Esophagus mucosa (tissue), 1 donor: ENCODE measurements around the gene MRPL33. TPM values are rescaled to one million over a fixed set of nuclear protein-coding genes. Genes with fewer than 3 reads are reported as not detected.

ENCODE experiments used
- ATAC-seq: fragments of 200-7000 bp; cut with Tn5 transposase; one replicate; pipeline ENCODE4 v1.9.1; 2020
- total RNA-seq: library from RNA; stranded (reverse); gene quantifications from one replicate; pipeline ENCODE4 v1.2.4, GENCODE V29; 2023
- donor health status: DM: yes; HTN: yes; CAD: no.

The MRPL33 gene
- total RNA-seq, 1 donor from 2014 or later = 37.3 TPM

- ATAC-seq = no peak
These were observed 38.9 kb downstream of the MRPL33 start for GRCh38 chr2:27810455-27810854.

GRCh38 chr2:27811768-27812167 is 40.2 kb downstream of the MRPL33 start:
- no peak for ATAC-seq

GRCh38 chr2:27814758-27815157 is 43.2 kb downstream of the MRPL33 start:
- ATAC-seq = no peak

GRCh38 chr2:27815860-27816438 is 44.4 kb downstream of the MRPL33 start:
- no peak for ATAC-seq

GRCh38 chr2:27822049-27822448 is 50.5 kb downstream of the MRPL33 start:
- ATAC-seq = no peak

- ATAC-seq = no peak
These were observed 51.6 kb downstream of the MRPL33 start for GRCh38 chr2:27823135-27823534.

GRCh38 chr2:27823569-27823968 is 52.0 kb downstream of the MRPL33 start:
- no peak for ATAC-seq

GRCh38 chr2:27824401-27824800 is 52.9 kb downstream of the MRPL33 start:
- ATAC-seq = no peak

GRCh38 chr2:27828305-27828704 is 56.8 kb downstream of the MRPL33 start:
- no peak for ATAC-seq

Other genes starting within 250 kb of the MRPL33 start
- gene ZNF512, start 188.7 kb upstream of the MRPL33 start, total RNA-seq = 9.2 TPM
- gene CCDC121, start 142.7 kb upstream of the MRPL33 start, total RNA-seq = 1.3 TPM
- 26.5 TPM for gene GPN1, start 142.7 kb upstream of the MRPL33 start, total RNA-seq
- gene SUPT7L, start 108.1 kb upstream of the MRPL33 start, total RNA-seq = 11.7 TPM
- 13.3 TPM for gene SLC4A1AP, start 107.8 kb upstream of the MRPL33 start, total RNA-seq
- 4.5 TPM for gene RBKS, start 118.7 kb downstream of the MRPL33 start, total RNA-seq
- gene BABAM2, start 119.0 kb downstream of the MRPL33 start, total RNA-seq = 29.5 TPM